Smooth muscle cell (in vitro differentiated cells): ENCODE measurements around the gene USP10. TPM values are rescaled to one million over a fixed set of nuclear protein-coding genes. Genes with fewer than 3 reads are reported as not detected.

Source experiments
- DNase-seq: peaks from one replicate; lab custom pipeline; 2025; ENCODE audit not compliant: unreplicated experiment; lab: John Stamatoyannopoulos, UW
- H2AFZ ChIP-seq: fragments of 200-600 bp; sonication (generic); 2 replicates; pipeline ENCODE4 v1.6.0; 2016; ENCODE audit warnings: antibody characterized with exemption, low read depth, mild to moderate bottlenecking
- H3F3A ChIP-seq: fragments of 200-600 bp; sonication (generic); 2 replicates; pipeline ENCODE4 v1.6.0; 2017; ENCODE audit warnings: antibody characterized with exemption, low read depth
- H3K27ac ChIP-seq: fragments of 200-600 bp; sonication (generic); 2 replicates; pipeline ENCODE4 v1.5.1; 2016; ENCODE audit warnings: low read depth, mild to moderate bottlenecking
- H3K27me3 ChIP-seq: fragments of 200-600 bp; sonication (generic); 2 replicates; pipeline ENCODE4 v1.6.1; 2016; ENCODE audit warnings: low read depth, mild to moderate bottlenecking
- H3K36me3 ChIP-seq: fragments of 200-600 bp; sonication (generic); 2 replicates; pipeline ENCODE4 v1.5.1; 2016; ENCODE audit warnings: low read depth
- H3K4me1 ChIP-seq: fragments of 200-600 bp; sonication (generic); 2 replicates; pipeline ENCODE4 v1.5.1; 2016; ENCODE audit warnings: low read depth
- H3K4me2 ChIP-seq: fragments of 200-600 bp; sonication (generic); 2 replicates; pipeline ENCODE4 v1.6.0; 2016; ENCODE audit warnings: mild to moderate bottlenecking
- H3K4me3 ChIP-seq: fragments of 200-600 bp; sonication (generic); 2 replicates; pipeline ENCODE4 v1.5.1; 2016; ENCODE audit warnings: mild to moderate bottlenecking
- H3K79me2 ChIP-seq: fragments of 200-600 bp; sonication (generic); 2 replicates; pipeline ENCODE4 v1.6.0; 2016; ENCODE audit warnings: low read depth, mild to moderate bottlenecking
- H3K9ac ChIP-seq: fragments of 200-600 bp; sonication (generic); 2 replicates; pipeline ENCODE4 v1.6.0; 2016; ENCODE audit warnings: low read depth
- H3K9me3 ChIP-seq: fragments of 200-600 bp; sonication (generic); replicated peaks from 2 replicates; pipeline ENCODE4 v1.5.1; 2016; ENCODE audit warnings: low read depth
- H4K20me1 ChIP-seq: fragments of 200-600 bp; sonication (generic); 2 replicates; pipeline ENCODE4 v1.6.0; 2016; ENCODE audit warnings: low read depth
- WGBS: methylation state at CpG from one replicate; pipeline ENCODE4 v1.1.7; 2016; ENCODE audit warnings: low lambda C conversion rate; 5-methylcytosine and 5-hydroxymethylcytosine counted together
- polyA plus RNA-seq: library from polyadenylated mRNA; unstranded; fragments of >200 nt; fragmentation: Nextera tagmentation; extraction: Ambion mirVana; gene quantifications from 2 replicates; pipeline ENCODE4 v1.2.1, GENCODE V29; 2016
- total RNA-seq: library from RNA; depleted of rRNA; stranded (reverse); fragments of >200 nt; gene quantifications from 2 replicates; pipeline ENCODE4 v1.2.3, GENCODE V29; 2014
- TF ChIP-seq, protein P1 (sequence below): fragments of 200-600 bp; sonication (generic); IDR thresholded peaks from 2 replicates; pipeline ENCODE4 v1.5.1; 2017; ENCODE audit warnings: borderline replicate concordance, mild to moderate bottlenecking, antibody characterized with exemption; ENCODE audit not compliant: insufficient read depth, poor library complexity, severe bottlenecking

Gene USP10
- total and polyA plus RNA-seq, 2 experiments from 2014 or later: 52.5 to 56.1 TPM

DNA sequence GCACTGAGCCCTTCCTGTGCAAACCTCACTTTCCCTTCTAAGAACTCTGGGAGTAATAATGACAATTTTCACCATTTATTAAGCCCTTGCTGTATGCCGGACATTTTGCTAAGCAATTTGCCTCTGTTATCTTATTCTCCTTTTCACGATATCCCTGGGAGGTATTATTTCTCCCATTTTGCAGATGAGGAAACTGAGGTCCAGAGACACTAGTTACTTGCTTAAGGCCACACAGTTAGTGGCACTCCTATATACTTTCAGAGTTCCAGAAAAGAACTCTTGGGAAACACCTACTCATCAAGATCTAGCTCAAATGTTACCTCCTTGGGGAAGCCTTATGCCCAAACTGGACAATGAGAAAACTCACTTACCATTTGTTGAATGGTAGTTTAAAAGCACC lies 4.8 kb upstream of the USP10 start:
- Histone ChIP-seq H3K36me3 (no peaks in the 10 kb centered on the region), H3F3A (no peaks in the 10 kb centered on the region), H3K9ac (no peak overlapping the region), H3K9me3 (no peaks in the 10 kb centered on the region), H2AFZ (no peak overlapping the region), H3K79me2 (peaks cover 1% of the 10 kb centered on the region), H4K20me1 (no peaks in the 10 kb centered on the region), H3K27ac (no peak overlapping the region), H3K4me2 (no peak overlapping the region), H3K4me3 (no peak overlapping the region), H3K4me1 (peaks cover 7% of the 10 kb centered on the region), H3K27me3 (no peaks in the 10 kb centered on the region)
- DNase-seq: no peak
- TF ChIP-seq, protein P1, sequence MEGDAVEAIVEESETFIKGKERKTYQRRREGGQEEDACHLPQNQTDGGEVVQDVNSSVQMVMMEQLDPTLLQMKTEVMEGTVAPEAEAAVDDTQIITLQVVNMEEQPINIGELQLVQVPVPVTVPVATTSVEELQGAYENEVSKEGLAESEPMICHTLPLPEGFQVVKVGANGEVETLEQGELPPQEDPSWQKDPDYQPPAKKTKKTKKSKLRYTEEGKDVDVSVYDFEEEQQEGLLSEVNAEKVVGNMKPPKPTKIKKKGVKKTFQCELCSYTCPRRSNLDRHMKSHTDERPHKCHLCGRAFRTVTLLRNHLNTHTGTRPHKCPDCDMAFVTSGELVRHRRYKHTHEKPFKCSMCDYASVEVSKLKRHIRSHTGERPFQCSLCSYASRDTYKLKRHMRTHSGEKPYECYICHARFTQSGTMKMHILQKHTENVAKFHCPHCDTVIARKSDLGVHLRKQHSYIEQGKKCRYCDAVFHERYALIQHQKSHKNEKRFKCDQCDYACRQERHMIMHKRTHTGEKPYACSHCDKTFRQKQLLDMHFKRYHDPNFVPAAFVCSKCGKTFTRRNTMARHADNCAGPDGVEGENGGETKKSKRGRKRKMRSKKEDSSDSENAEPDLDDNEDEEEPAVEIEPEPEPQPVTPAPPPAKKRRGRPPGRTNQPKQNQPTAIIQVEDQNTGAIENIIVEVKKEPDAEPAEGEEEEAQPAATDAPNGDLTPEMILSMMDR: no peak
- 95% methylated on average over 2 of the region's 2 CpGs for WGBS

GRCh38 chr16:84699147-84699711 lies 571 bp upstream of the USP10 start:
- 24% methylated on average over 28 of the region's 29 CpGs for WGBS
- H4K20me1 ChIP-seq: peaks cover 41% of the 10 kb centered on the region
- H3K36me3 ChIP-seq: no peaks in the 10 kb centered on the region
- no peak overlapping the region for H3K27ac ChIP-seq
- peak overlapping the region; percentile 80 for H3K9ac ChIP-seq
- no peak for DNase-seq
- peak overlapping the region; percentile 97 for H3K4me2 ChIP-seq
- no peaks in the 10 kb centered on the region for H3K27me3 ChIP-seq
- peak overlapping the region; percentile 96 for H2AFZ ChIP-seq
- peaks cover 16% of the 10 kb centered on the region for H3K4me1 ChIP-seq
- TF ChIP-seq, protein P1: no peak
- H3K79me2 ChIP-seq: peaks cover 42% of the 10 kb centered on the region
- peak overlapping the region; percentile 96 for H3K4me3 ChIP-seq
- no peaks in the 10 kb centered on the region for H3K9me3 ChIP-seq
- H3F3A ChIP-seq: no peaks in the 10 kb centered on the region

GRCh38 chr16:84700446-84701300 lies 873 bp downstream of the USP10 start:
- H3K27me3 ChIP-seq: no peaks in the 10 kb centered on the region
- H3F3A ChIP-seq: no peaks in the 10 kb centered on the region
- DNase-seq: no peak
- H3K27ac ChIP-seq: peak overlapping the region; percentile 20
- peaks cover 55% of the 10 kb centered on the region for H4K20me1 ChIP-seq
- no peak overlapping the region for H2AFZ ChIP-seq
- H3K36me3 ChIP-seq: no peaks in the 10 kb centered on the region
- peak overlapping the region; percentile 96 for H3K4me3 ChIP-seq
- TF ChIP-seq, protein P1: no peak
- H3K4me1 ChIP-seq: peaks cover 16% of the 10 kb centered on the region
- WGBS: 3% methylated on average over 22 of the region's 28 CpGs
- no peaks in the 10 kb centered on the region for H3K9me3 ChIP-seq
- H3K4me2 ChIP-seq: peak overlapping the region; percentile 97
- peak overlapping the region; percentile 91 for H3K9ac ChIP-seq
- peaks cover 56% of the 10 kb centered on the region for H3K79me2 ChIP-seq

DNA sequence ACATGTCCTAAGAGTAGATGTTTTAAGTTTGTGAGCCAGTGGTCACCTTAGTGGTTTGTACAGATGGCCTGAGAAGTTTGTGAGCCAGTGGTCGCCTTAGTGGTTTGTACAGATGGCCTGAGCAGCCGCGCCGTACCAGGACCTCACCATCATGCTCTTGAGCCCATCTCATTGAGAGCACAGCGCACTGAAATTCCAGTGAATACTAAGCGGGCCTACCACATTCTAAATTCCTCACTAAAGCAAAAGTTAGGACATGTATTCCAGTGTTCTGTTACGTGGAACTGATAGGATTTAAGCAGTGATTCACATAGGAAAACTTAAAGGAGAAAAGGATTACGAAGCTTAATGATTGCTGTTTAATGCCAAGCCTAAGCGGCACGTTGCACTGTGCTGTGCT lies 3.9 kb downstream of the USP10 start:
- no peak for DNase-seq
- no peak overlapping the region for H3K9ac ChIP-seq
- H2AFZ ChIP-seq: no peak overlapping the region
- no peak overlapping the region for H3K4me3 ChIP-seq
- H3K27ac ChIP-seq: peak overlapping the region; percentile 65
- H4K20me1 ChIP-seq: peaks cover 84% of the 10 kb centered on the region
- H3K4me1 ChIP-seq: peaks cover 20% of the 10 kb centered on the region
- no peaks in the 10 kb centered on the region for H3K36me3 ChIP-seq
- peak overlapping the region; percentile 47 for H3K4me2 ChIP-seq
- peaks cover 86% of the 10 kb centered on the region for H3K79me2 ChIP-seq
- no peaks in the 10 kb centered on the region for H3K9me3 ChIP-seq
- TF ChIP-seq, protein P1: no peak
- no peaks in the 10 kb centered on the region for H3K27me3 ChIP-seq
- no peaks in the 10 kb centered on the region for H3F3A ChIP-seq
- 40% methylated on average over 10 of the region's 10 CpGs for WGBS
